HG02623 (cell line): ENCODE data around the gene CD6.

ENCODE experiments used
- ATAC-seq: cut with Tn5 transposase; IDR thresholded peaks from one replicate; pipeline ENCODE4 v1.9.1; 2021; ENCODE audit warnings: moderate library complexity; ENCODE audit not compliant: unreplicated experiment

The CD6 gene

GRCh38 chr11:60971520-60971919, at the start of gene CD6:
Gene CD6, plus strand, starts transcription at chr11:60971680. Its CDS starts 186 bp downstream, at chr11:60971866.
- no peak for ATAC-seq

GRCh38 chr11:60921777-60922335, 49.6 kb upstream of the CD6 start:
- no peak for ATAC-seq

GRCh38 chr11:60922906-60923305, 48.6 kb upstream of the CD6 start:
- ATAC-seq, result no peak

GRCh38 chr11:60923326-60923725, 48.2 kb upstream of the CD6 start:
- ATAC-seq, result no peak

- ATAC-seq, result no peak
Observed at GRCh38 chr11:60923800-60924109, 47.7 kb upstream of the CD6 start.

- no peak for ATAC-seq
Observed at GRCh38 chr11:60924110-60924905, 47.2 kb upstream of the CD6 start, which contains the start of gene TMEM132A. Gene TMEM132A, plus strand, starts transcription at chr11:60924460. Its CDS starts 174 bp downstream, at chr11:60924634.

GRCh38 chr11:60924906-60925853, 46.3 kb upstream of the CD6 start:
- no peak for ATAC-seq

GRCh38 chr11:60925868-60926267, 45.6 kb upstream of the CD6 start:
- no peak for ATAC-seq

GRCh38 chr11:60926500-60926899, 45.0 kb upstream of the CD6 start:
- ATAC-seq, result no peak

GRCh38 chr11:60927061-60927592, 44.4 kb upstream of the CD6 start:
- ATAC-seq, result no peak

- no peak for ATAC-seq
Observed at GRCh38 chr11:60927600-60927999, 43.9 kb upstream of the CD6 start.

- ATAC-seq, result no peak
Observed at GRCh38 chr11:60928563-60929001, 42.9 kb upstream of the CD6 start.

GRCh38 chr11:60929764-60930163, 41.7 kb upstream of the CD6 start:
- ATAC-seq, result no peak

GRCh38 chr11:60930394-60930793, 41.1 kb upstream of the CD6 start:
- no peak for ATAC-seq

- ATAC-seq, result no peak
Observed at GRCh38 chr11:60931917-60932316, 39.6 kb upstream of the CD6 start.

GRCh38 chr11:60932605-60933356, 38.7 kb upstream of the CD6 start:
- no peak for ATAC-seq

- no peak for ATAC-seq
Observed at GRCh38 chr11:60933416-60934123, 37.9 kb upstream of the CD6 start.

GRCh38 chr11:60934124-60934789, 37.2 kb upstream of the CD6 start:
- ATAC-seq, result no peak
